Measurements from ENCODE around the gene MBD3.
A peak's percentile ranks its signal among the peaks of the same experiment; 100 is the strongest.

The MBD3 gene

DNA sequence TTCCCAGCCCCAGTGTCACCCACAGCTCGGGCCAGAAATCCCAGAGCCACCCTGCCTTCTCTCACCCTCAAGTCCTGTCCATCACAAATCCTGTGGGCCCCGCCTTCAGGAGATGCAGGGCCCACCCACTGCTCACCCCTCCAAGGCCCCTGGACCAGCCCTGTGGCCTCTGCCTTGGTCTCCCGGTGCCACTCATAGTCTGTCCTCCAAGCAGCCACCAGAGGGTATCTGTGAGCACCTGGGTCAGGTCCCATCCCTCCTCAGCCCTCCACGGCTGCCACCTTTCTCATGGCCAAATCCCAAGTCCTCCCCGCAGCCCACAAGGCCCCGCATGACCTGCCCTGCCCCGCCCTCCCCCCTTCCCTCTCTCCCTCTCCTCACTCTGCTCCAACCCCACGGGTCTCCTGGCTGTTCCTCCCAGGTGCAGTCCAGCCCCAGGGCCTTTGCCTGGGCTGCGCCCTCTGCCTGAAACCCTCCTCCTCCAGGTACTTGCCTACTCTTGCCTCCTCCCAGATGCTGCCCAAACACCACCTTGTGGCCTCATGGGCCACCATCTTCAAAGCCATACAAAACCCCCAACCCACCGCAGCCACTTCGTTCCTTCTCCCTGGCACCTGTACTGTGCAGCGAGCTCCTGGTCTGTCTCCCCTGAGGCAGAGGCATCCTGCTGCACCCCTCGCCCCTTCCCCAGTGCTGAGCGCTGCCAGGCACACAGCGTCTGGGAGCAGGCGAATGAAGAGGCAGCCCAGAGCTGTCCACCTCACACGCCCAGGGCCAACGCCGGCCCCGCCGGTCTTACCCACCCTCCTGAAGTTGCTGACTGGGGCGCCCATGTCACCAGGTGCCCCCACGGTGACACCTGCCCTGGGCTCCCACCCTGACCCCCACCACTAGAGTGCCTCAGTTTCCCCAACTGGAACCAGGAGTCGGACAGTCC is 25.8 kb upstream of the MBD3 start:
- no peak for DNase-seq

DNA sequence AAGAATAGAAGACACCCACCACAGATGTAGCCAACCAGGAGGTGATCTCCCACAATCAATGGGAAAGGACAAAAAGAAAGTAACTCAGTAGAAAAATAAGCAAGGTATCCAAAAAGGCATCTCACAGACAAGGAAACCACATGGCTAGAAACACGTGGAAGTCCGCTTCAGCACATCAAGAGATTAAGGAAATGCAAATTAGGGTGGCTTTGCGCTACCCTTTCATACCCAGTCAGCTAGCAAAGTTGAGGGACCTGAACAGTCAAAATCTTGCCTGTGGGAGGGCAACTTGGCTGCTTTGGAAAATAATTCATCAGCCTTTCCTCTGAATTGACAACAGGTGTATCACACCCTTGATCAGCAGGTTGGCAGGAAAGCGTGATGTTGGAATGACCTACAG is 24.2 kb upstream of the MBD3 start:
- no peak for DNase-seq

GRCh38 chr19:1616396-1616795 is 23.7 kb upstream of the MBD3 start:
- no peak for DNase-seq

DNA sequence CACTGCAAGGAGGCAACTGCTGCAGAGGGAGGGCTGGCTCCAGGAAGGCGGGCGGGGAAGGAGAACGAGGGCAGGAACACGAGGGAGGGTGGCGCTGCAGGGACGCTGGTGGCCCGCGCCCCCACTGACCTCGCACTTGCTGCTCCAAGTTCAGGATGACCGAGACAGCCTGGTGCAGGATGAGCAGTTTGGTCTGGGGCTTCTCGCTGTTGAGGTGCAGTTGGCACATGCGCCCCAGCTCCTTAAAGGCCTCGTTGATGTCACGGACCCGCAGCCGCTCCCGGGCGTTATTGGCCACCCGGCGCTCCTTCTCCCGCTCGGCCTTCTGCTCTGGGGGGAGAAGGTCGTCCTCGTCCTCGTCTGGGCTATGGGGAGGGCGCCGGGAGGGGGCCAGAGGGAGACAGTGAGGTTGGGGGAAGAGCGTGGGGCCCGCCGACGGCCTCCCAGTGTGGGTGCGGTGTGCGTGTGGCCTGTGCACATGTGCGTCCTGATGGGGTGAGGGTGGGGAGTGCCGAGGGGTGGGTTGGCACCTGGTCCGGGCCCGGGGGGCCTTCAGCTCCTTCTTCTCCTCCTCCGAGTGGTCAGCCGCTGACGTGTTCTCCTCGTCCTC is 22.6 kb upstream of the MBD3 start:
- DNase-seq = no peak

GRCh38 chr19:1613808-1614570 is 21.3 kb upstream of the MBD3 start:
- DNase-seq = no peak

- DNase-seq = no peak
These were observed 20.5 kb upstream of the MBD3 start for GRCh38 chr19:1613146-1613545.

DNA sequence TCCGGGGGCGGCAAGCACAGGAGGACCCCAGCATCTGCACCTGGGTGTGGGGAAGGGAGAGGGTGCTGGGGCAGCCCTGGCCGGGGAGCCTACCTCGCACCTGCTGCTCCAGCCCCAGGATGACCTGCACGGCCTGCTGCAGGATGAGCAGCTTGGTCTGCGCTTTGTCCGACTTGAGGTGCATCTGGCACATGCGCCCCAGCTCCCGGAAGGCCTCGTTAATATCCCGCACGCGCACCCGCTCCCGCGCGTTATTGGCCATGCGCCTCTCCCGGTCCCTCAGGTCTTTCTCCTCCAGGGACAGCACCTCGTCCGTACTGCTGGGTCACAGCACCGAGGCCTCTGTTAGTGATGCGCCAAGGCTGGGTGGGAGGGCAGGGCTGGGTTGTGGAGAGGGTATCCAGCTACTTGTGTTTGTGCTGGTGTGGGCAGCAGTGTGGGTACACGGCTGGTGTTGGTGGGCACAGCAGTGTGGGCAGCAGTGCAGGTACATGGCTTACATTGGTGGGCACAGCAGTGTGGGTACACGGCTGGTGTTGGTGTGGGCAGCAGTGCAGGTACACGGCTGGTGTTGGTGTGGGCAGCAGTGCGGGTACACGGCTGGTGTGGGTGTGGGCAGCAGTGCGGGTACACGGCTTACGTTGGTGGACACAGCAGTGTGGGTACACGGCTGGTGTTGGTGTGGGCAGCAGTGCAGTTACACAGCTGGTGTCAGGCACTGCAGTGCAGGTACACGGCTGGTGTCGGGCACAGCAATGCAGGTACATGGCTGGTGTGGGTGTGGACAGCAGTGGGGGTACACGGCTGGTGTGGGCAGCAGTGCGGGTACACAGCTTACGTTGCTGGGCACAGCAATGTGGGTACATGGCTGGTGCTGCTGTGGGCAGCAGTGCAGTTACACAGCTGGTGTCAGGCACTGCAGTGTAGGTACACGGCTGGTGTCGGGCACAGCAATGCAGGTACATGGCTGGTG is 19.7 kb upstream of the MBD3 start:
- no peak for DNase-seq

DNA sequence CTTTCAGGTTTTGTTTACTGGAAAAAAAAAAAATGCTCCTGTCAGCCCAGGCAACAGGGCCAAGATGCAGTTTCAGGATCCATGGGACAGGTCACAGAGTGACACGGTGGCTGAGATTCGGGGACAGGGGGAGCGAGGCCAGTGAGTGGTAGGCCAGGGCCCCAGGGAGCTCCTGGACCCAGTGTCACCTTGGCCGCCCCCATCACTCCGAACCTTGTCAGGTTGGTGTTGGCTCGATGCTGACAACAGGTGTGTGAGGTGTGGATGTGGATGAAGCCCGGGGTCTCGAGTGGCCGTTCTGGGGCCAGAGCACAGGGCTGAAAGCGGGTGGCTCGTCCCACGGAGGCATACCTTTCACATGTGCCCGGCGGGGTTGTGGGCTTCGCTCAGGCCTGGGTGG is 18.7 kb upstream of the MBD3 start:
- DNase-seq = no peak

DNA sequence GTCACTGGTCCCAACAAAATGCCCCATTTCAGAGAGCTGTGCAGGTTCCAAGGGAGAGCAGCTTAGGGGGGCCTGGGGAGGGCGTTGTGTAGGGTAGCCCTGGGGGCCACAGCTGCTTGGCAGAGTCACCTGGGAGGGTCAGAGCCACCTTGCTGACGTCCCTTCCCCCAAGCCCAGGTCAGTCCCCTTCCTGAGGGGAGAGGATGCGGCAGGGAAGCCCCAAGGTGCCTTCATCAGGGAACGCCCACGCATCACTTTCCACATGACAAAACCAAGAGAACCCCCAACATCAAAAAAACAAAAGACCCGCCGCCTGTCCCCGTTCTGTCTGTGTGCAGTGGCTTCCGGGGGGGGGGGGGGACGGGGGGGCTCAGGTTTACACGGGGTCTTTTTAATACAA is 17.9 kb upstream of the MBD3 start:
- DNase-seq = no peak

- no peak for DNase-seq
These were observed 17.2 kb upstream of the MBD3 start for GRCh38 chr19:1609680-1610474.

- DNase-seq = peak; percentile 36
These were observed 16.4 kb upstream of the MBD3 start for GRCh38 chr19:1609103-1609396.

DNA sequence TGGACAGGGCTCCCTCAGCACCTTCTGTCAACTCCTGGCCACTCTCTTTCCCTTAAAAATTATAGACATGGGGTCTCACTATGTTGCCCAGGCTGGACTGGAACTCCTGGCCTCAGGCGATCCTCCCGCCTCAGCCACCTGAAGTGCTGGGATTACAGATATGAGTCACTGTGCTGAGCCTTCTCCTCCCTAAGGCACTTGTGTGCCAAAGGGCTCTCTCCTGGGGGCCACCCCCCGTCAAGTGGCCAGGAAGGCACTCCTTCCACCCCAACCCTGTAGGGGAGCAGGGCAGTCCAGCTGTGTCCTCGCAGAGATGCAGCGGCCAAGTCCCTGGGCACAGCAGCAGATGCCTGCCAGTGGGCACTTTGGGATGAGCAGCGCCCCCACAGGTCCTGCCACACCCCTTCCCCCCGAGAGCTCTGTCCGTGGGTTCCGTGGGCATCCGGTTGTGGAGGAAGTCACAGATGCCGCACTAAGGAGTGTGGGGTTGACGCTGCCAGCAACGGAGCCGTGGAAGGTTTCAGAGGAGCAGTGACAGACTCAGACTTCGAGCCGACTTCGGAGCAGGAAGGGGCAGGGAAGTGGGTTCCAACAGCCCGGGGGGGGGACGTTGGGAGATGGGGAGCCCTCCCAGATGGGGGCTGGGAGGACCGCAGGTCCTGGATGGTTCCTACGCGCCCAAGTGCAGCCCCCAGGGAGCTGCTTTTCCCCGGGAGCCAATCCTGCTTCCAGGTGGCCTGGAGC is 15.9 kb upstream of the MBD3 start:
- DNase-seq = peak; percentile 37

DNA sequence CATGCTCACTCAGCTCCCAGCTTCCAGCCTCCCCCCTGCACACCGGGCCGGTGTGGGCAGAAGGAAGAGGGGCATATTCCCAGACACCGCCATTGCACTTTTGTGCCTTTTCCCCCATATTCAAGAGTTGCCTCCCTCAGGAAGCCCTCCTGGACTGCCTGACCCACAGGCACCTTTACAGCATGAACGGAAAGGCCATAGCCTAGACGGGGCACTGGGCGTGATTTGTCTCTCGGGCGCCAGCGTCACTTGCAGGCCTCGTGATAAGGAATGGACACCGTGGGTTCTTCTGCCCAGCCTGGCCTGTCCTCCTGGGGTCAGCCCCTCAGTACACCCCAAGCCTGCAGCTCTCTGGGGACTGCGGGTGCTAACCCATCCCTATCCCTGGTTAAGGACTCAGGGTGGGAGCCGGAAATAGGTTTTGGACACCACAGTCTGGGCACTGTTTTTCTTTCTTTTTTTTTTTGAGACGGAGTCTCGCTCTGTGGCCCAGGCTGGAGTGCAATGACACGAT is 13.5 kb upstream of the MBD3 start:
- no peak for DNase-seq

- DNase-seq = peak; percentile 87
These were observed 12.8 kb upstream of the MBD3 start, which contains the start of gene UQCR11 for GRCh38 chr19:1605236-1606137. TSS of gene UQCR11 (minus strand) at chr19:1605462. CDS start at chr19:1605409, 53 bp downstream.

GRCh38 chr19:1602091-1602707 is 9.5 kb upstream of the MBD3 start:
- no peak for DNase-seq

GRCh38 chr19:1601613-1602064 is 9.0 kb upstream of the MBD3 start:
- no peak for DNase-seq

DNA sequence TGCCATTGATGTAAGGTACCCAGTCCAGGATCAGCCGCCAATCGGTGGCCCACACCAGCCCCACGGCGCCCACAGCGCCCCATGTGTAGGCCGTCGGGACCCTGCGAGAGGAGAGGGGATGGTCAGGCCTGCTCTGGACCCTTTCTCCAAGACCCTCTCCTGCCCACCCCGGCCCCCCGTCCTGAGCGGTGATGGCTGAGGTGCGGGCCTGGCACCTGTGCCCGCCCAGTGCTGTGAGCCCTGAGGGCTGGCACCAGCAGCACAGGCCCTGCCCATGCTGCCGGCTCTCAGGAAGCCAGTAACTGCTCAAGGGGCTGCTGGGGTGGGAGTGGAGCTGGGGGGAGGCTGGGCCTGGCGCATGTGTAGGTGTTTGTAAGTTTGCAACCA is 6.8 kb upstream of the MBD3 start:
- no peak for DNase-seq

DNA sequence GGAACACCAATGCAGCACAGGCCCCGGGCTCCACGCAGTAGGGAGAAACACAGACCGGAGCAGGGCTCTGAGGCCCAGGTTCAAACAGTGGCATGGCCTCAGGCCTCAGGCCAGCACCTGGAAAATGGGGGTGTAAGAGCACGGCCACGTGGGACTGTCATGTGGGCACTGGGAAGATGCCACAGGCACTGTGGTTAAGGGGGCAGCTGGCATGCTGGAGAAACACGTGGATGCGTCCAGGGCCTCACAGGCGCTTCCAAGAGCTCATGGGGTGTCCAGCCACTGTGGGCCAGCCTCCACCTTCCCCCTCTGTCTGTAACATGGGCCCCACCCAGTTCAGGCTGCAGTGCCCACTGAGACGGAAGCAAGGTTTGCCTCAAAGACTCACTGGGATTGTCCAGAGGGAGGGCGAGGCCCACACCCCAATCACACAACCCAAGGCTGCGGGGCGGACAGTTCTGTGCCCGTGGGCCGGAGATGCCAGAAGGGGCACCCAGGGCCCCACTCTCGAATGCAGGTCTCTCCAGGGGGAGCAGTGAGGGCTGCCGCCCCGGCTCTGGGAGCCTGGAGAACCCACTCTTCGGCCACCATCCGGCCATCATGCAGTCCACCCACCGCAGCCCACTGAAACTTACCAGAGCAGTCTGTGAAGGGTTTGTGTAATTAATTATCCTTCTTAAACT is 6.3 kb upstream of the MBD3 start:
- no peak for DNase-seq

- no peak for DNase-seq
These were observed 772 bp upstream of the MBD3 start for GRCh38 chr19:1593501-1593772.

Data from activated T-cell treated with anti-CD3 and anti-CD28 coated beads, Interleukin-2, amount 50 U/mL, for 1 hour (primary cell).